ENCODE results near the gene ZNF329. TPM values are rescaled to one million over a fixed set of nuclear protein-coding genes. Genes with fewer than 3 reads are reported as not detected.

Gene ZNF329
- total RNA-seq (2021) = 10.1 and 13.1 TPM in 2 replicates
- percentile 65 among the genes with signal in this experiment for Bru-seq, nascent RNA
- BruChase-seq, experiment 1, labeled RNA remaining after a 2-hour chase = percentile 63 among the genes with signal in this experiment
- percentile 64 among the genes with signal in this experiment for BruChase-seq, experiment 2, labeled RNA remaining after a 6-hour chase
- long read RNA-seq = 0 reads

DNA sequence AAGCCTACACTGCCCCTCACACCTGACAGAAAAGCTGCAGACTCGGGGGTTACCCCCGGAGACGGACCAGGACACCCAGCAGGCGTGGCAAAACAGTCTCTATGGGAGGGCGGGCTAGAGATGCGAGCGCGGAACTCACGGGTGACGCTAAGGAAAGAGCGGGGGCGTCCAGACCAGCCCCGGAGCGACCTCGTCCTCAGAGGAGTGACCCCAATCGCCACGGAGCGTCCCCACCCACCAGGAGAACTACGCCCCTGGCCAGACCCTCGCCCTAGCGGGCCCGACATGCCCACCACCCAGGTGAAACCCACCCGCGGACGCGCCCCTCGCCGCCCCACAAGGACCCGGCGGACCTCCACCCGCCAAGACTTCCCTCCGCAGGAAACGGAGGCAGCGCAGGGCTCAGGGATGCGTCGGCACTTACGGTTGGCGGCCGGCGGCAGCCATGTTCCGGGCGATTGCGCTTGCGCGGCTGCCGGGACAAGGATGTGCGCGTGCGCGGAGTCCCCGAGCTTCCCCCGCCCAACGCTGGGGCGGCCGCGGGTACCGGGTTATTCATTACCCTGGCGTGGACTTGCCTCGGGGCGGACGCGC lies at the start of gene ZNF329:
ZNF329 (minus strand) TSS at position 462 of the 594 bp plus-strand sequence. CDS start 21,286 bp downstream, outside the sequence.
- H3K36me3 ChIP-seq (ENCODE audit: insufficient read depth, low read length, poor library complexity, severe bottlenecking) = no peaks in the 10 kb centered on the region
- H3K9me3 ChIP-seq (ENCODE audit: low read depth, low read length, poor library complexity, severe bottlenecking) = peaks cover 41% of the 10 kb centered on the region
- H3K27ac ChIP-seq (ENCODE audit: low read depth, low read length, poor library complexity, severe bottlenecking) = peak within 1 kb of the TSS; percentile 74
- intact Hi-C loops (cut with micrococcal nuclease; ENCODE audit: unreplicated experiment) = loop anchor here (10.0 kb wide), 1 partner anchor 596 kb away; the partner anchor contains the start of gene ZNF550
- CTCF ChIA-PET = no interaction called here
- no peaks in the 10 kb centered on the region for H3K27me3 ChIP-seq (replicated peaks; ENCODE audit: insufficient read depth, low read depth, low read length, poor library complexity)
- DNase-seq (ENCODE audit: low spot score) = peak; percentile 89
- H3K4me3 ChIP-seq (ENCODE audit: low read depth, low read length, poor library complexity, severe bottlenecking) = peak within 1 kb of the TSS; percentile 83
- no peaks in the 10 kb centered on the region for H3K4me1 ChIP-seq (ENCODE audit: insufficient read depth, low read length, poor library complexity, severe bottlenecking)
- no TSS peak for BruUV-seq (replicated peaks)
- TF ChIP-seq EZH2 (IDR thresholded peaks at IDR 0.05; ENCODE audit: borderline replicate concordance, low read depth, low read length, poor library complexity, severe bottlenecking) = no peak
- TF ChIP-seq, protein P1, sequence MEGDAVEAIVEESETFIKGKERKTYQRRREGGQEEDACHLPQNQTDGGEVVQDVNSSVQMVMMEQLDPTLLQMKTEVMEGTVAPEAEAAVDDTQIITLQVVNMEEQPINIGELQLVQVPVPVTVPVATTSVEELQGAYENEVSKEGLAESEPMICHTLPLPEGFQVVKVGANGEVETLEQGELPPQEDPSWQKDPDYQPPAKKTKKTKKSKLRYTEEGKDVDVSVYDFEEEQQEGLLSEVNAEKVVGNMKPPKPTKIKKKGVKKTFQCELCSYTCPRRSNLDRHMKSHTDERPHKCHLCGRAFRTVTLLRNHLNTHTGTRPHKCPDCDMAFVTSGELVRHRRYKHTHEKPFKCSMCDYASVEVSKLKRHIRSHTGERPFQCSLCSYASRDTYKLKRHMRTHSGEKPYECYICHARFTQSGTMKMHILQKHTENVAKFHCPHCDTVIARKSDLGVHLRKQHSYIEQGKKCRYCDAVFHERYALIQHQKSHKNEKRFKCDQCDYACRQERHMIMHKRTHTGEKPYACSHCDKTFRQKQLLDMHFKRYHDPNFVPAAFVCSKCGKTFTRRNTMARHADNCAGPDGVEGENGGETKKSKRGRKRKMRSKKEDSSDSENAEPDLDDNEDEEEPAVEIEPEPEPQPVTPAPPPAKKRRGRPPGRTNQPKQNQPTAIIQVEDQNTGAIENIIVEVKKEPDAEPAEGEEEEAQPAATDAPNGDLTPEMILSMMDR (conservative IDR thresholded peaks at IDR 0.05; ENCODE audit: low read depth, low read length) = no peak
- POLR2A ChIA-PET (ENCODE audit: low non-redundant PET) = interaction anchor here (0.6 to 1.1 kb wide), 2 partner anchors 128 to 602 kb away, joined by 3 read pairs; no protein-coding TSS in a partner anchor

DNA sequence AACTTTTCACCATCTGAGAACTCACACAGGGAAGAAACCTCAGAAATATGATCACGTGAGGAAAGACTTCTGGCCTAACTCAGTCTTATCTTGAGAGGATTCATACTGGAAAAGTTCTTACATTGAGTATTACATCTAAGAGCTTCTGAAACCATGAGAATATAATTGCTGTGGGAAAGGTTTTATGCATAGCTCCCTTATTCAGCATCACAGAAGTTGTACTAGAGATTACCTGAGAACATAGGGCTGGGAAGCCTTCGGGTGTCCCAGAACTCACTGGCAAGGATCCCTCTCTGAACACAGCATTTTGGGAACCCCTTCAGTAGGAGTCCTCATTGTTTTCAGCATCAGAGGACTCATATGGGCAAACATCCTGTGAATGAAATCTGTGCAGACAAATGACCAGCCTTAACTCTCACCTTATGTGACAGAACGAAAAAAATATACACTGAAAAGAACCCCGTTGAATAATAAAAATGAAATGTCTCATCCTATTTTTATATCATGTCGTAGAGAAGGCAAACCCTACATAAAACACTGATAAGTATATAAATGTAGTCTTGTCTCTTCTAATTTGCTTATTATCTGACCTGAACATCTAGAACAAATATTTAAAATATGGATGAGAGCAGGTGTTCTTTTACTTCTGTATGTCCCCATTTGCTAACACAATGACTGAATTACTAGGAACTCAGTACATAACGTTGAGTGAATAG lies 46.5 kb upstream of the ZNF329 start:
- no peak for DNase-seq (ENCODE audit: low spot score)
- Histone ChIP-seq H3K4me3 (ENCODE audit: low read depth, low read length, poor library complexity, severe bottlenecking) (no peak overlapping the region), H3K9me3 (ENCODE audit: low read depth, low read length, poor library complexity, severe bottlenecking) (peaks cover 83% of the 10 kb centered on the region), H3K4me1 (ENCODE audit: insufficient read depth, low read length, poor library complexity, severe bottlenecking) (no peaks in the 10 kb centered on the region), H3K27me3 (replicated peaks; ENCODE audit: insufficient read depth, low read depth, low read length, poor library complexity) (no peaks in the 10 kb centered on the region), H3K36me3 (ENCODE audit: insufficient read depth, low read length, poor library complexity, severe bottlenecking) (peaks cover 39% of the 10 kb centered on the region), H3K27ac (ENCODE audit: low read depth, low read length, poor library complexity, severe bottlenecking) (no peak overlapping the region)
- intact Hi-C loops (cut with micrococcal nuclease; ENCODE audit: unreplicated experiment) = no loop called here
- POLR2A ChIA-PET (ENCODE audit: low non-redundant PET) = no interaction called here
- CTCF ChIA-PET = no interaction called here
- no peak for TF ChIP-seq EZH2 (IDR thresholded peaks at IDR 0.05; ENCODE audit: borderline replicate concordance, low read depth, low read length, poor library complexity, severe bottlenecking)
- TF ChIP-seq, protein P1 (conservative IDR thresholded peaks at IDR 0.05; ENCODE audit: low read depth, low read length) = no peak
- no TSS peak for BruUV-seq (replicated peaks)

DNA sequence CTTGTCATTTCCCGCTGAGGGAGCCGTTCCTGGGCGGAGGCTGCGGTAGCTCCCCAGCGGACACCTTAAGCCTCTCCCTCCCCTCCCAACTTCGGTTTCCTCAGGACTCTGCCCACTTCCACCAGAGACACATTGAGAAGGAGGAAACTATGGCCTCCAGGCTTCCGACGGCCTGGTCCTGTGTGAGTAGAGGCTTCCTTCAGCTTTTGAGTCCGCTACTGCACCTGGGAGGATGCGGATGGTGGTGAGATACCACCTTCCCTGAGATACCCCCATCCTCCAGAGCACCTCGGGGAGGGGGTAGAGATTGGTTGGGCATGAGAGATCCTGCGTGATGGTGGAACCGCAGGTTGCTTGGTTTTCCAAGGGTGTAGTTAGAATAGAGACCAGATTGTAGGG lies 33.2 kb upstream of the ZNF329 start:
- peak overlapping the region; percentile 69 for H3K4me3 ChIP-seq (ENCODE audit: low read depth, low read length, poor library complexity, severe bottlenecking)
- H3K36me3 ChIP-seq (ENCODE audit: insufficient read depth, low read length, poor library complexity, severe bottlenecking) = peaks cover 28% of the 10 kb centered on the region
- DNase-seq (ENCODE audit: low spot score) = no peak
- peak overlapping the region; percentile 98 for H3K27ac ChIP-seq (ENCODE audit: low read depth, low read length, poor library complexity, severe bottlenecking)
- no peaks in the 10 kb centered on the region for H3K4me1 ChIP-seq (ENCODE audit: insufficient read depth, low read length, poor library complexity, severe bottlenecking)
- intact Hi-C loops (cut with micrococcal nuclease; ENCODE audit: unreplicated experiment) = no loop called here
- ChIA-PET CTCF (no interaction called here), POLR2A (ENCODE audit: low non-redundant PET) (no interaction called here)
- BruUV-seq (replicated peaks) = TSS peak; percentile 60
- peaks cover 64% of the 10 kb centered on the region for H3K9me3 ChIP-seq (ENCODE audit: low read depth, low read length, poor library complexity, severe bottlenecking)
- H3K27me3 ChIP-seq (replicated peaks; ENCODE audit: insufficient read depth, low read depth, low read length, poor library complexity) = no peaks in the 10 kb centered on the region
- TF ChIP-seq, protein P1 (conservative IDR thresholded peaks at IDR 0.05; ENCODE audit: low read depth, low read length) = no peak
- TF ChIP-seq EZH2 (IDR thresholded peaks at IDR 0.05; ENCODE audit: borderline replicate concordance, low read depth, low read length, poor library complexity, severe bottlenecking) = no peak

Measured in A673 (cell line).